ENCODE measurements around the gene RAB11FIP4.

RAB11FIP4 gene

DNA sequence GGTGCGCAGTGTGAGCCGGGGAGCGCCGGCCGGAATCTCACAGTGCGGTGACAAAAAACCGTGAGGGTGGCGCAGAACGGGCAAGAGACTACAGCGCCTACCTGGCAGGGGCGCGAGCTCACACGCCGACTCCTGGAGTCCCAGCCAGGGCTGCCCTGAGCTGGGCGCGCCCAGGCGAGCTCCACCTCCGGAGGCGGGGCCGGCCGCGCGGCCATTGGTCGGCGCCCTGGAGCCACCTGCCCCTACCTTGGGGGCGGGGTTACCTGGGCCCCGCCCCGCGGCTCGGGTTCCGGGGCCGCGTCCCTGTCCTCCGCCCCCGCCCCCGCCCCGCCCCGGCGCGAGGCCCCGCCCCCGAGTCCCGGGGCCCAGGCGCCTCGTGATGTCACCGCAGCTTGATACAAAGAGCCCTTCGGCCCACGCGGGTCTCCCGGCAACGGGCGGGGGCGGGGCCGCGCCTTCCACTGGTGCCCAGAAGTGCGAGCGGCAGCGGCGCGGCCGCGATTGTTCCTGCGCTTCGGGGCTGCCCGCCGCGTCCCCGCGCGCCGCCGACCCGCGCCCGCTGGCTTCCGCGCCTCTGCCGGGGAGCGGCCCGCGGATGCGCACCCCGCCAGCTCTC, 96.3 kb downstream of the RAB11FIP4 start (continued):
- TF ChIP-seq, protein P1, sequence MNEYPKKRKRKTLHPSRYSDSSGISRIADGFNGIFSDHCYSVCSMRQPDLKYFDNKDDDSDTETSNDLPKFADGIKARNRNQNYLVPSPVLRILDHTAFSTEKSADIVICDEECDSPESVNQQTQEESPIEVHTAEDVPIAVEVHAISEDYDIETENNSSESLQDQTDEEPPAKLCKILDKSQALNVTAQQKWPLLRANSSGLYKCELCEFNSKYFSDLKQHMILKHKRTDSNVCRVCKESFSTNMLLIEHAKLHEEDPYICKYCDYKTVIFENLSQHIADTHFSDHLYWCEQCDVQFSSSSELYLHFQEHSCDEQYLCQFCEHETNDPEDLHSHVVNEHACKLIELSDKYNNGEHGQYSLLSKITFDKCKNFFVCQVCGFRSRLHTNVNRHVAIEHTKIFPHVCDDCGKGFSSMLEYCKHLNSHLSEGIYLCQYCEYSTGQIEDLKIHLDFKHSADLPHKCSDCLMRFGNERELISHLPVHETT (tag by site-specific recombination; IDR thresholded peaks at IDR 0.05): no peak
- TF ChIP-seq, protein P2, sequence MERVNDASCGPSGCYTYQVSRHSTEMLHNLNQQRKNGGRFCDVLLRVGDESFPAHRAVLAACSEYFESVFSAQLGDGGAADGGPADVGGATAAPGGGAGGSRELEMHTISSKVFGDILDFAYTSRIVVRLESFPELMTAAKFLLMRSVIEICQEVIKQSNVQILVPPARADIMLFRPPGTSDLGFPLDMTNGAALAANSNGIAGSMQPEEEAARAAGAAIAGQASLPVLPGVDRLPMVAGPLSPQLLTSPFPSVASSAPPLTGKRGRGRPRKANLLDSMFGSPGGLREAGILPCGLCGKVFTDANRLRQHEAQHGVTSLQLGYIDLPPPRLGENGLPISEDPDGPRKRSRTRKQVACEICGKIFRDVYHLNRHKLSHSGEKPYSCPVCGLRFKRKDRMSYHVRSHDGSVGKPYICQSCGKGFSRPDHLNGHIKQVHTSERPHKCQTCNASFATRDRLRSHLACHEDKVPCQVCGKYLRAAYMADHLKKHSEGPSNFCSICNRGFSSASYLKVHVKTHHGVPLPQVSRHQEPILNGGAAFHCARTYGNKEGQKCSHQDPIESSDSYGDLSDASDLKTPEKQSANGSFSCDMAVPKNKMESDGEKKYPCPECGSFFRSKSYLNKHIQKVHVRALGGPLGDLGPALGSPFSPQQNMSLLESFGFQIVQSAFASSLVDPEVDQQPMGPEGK (tag by site-specific recombination; IDR thresholded peaks at IDR 0.05): peak; percentile 4
- TF ChIP-seq WT1 (tag by site-specific recombination; IDR thresholded peaks at IDR 0.05): no peak
- peak; percentile 28 for TF ChIP-seq ZNF335 (tag by site-specific recombination; conservative IDR thresholded peaks at IDR 0.05)
- TF ChIP-seq, protein P3, sequence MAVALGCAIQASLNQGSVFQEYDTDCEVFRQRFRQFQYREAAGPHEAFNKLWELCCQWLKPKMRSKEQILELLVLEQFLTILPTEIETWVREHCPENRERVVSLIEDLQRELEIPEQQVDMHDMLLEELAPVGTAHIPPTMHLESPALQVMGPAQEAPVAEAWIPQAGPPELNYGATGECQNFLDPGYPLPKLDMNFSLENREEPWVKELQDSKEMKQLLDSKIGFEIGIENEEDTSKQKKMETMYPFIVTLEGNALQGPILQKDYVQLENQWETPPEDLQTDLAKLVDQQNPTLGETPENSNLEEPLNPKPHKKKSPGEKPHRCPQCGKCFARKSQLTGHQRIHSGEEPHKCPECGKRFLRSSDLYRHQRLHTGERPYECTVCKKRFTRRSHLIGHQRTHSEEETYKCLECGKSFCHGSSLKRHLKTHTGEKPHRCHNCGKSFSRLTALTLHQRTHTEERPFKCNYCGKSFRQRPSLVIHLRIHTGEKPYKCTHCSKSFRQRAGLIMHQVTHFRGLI (tag by site-specific recombination; IDR thresholded peaks at IDR 0.05): no peak
- TF ChIP-seq, protein P4, sequence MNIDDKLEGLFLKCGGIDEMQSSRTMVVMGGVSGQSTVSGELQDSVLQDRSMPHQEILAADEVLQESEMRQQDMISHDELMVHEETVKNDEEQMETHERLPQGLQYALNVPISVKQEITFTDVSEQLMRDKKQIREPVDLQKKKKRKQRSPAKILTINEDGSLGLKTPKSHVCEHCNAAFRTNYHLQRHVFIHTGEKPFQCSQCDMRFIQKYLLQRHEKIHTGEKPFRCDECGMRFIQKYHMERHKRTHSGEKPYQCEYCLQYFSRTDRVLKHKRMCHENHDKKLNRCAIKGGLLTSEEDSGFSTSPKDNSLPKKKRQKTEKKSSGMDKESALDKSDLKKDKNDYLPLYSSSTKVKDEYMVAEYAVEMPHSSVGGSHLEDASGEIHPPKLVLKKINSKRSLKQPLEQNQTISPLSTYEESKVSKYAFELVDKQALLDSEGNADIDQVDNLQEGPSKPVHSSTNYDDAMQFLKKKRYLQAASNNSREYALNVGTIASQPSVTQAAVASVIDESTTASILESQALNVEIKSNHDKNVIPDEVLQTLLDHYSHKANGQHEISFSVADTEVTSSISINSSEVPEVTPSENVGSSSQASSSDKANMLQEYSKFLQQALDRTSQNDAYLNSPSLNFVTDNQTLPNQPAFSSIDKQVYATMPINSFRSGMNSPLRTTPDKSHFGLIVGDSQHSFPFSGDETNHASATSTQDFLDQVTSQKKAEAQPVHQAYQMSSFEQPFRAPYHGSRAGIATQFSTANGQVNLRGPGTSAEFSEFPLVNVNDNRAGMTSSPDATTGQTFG (tag by site-specific recombination; IDR thresholded peaks at IDR 0.05; ENCODE audit: borderline replicate concordance): no peak
- TF ChIP-seq, protein P5, sequence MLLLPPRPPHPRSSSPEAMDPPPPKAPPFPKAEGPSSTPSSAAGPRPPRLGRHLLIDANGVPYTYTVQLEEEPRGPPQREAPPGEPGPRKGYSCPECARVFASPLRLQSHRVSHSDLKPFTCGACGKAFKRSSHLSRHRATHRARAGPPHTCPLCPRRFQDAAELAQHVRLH (tag by site-specific recombination; IDR thresholded peaks at IDR 0.05): 0 out of 2 replicates have a peak, but pooled peaks have one; percentile 25
- TF ChIP-seq ZNF670 (tag by site-specific recombination; IDR thresholded peaks at IDR 0.05; ENCODE audit: low read depth): no peak
- no peak for TF ChIP-seq ZNF544 (tag by site-specific recombination; IDR thresholded peaks at IDR 0.05)
- no peak for TF ChIP-seq HOXA7 (CRISPR knock-in tag; IDR thresholded peaks at IDR 0.05; ENCODE audit: borderline replicate concordance)
- TF ChIP-seq, protein P6, sequence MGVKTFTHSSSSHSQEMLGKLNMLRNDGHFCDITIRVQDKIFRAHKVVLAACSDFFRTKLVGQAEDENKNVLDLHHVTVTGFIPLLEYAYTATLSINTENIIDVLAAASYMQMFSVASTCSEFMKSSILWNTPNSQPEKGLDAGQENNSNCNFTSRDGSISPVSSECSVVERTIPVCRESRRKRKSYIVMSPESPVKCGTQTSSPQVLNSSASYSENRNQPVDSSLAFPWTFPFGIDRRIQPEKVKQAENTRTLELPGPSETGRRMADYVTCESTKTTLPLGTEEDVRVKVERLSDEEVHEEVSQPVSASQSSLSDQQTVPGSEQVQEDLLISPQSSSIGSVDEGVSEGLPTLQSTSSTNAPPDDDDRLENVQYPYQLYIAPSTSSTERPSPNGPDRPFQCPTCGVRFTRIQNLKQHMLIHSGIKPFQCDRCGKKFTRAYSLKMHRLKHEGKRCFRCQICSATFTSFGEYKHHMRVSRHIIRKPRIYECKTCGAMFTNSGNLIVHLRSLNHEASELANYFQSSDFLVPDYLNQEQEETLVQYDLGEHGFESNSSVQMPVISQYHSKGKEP (tag by site-specific recombination; IDR thresholded peaks at IDR 0.05): no peak
- no peak for TF ChIP-seq ZNF10 (tag by site-specific recombination; IDR thresholded peaks at IDR 0.05)
- peak; percentile 73 for TF ChIP-seq ZBTB8A (tag by site-specific recombination; IDR thresholded peaks at IDR 0.05)
- no peak for TF ChIP-seq SCRT1 (tag by site-specific recombination; IDR thresholded peaks at IDR 0.05; ENCODE audit: borderline replicate concordance)
- no peak for TF ChIP-seq ZNF514 (tag by site-specific recombination; IDR thresholded peaks at IDR 0.05)
- TF ChIP-seq, protein P7, sequence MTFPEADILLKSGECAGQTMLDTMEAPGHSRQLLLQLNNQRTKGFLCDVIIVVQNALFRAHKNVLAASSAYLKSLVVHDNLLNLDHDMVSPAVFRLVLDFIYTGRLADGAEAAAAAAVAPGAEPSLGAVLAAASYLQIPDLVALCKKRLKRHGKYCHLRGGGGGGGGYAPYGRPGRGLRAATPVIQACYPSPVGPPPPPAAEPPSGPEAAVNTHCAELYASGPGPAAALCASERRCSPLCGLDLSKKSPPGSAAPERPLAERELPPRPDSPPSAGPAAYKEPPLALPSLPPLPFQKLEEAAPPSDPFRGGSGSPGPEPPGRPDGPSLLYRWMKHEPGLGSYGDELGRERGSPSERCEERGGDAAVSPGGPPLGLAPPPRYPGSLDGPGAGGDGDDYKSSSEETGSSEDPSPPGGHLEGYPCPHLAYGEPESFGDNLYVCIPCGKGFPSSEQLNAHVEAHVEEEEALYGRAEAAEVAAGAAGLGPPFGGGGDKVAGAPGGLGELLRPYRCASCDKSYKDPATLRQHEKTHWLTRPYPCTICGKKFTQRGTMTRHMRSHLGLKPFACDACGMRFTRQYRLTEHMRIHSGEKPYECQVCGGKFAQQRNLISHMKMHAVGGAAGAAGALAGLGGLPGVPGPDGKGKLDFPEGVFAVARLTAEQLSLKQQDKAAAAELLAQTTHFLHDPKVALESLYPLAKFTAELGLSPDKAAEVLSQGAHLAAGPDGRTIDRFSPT (tag by site-specific recombination; IDR thresholded peaks at IDR 0.05): peak; percentile 76
- TF ChIP-seq RBAK (tag by site-specific recombination; IDR thresholded peaks at IDR 0.05): no peak
- TF ChIP-seq HOXD13 (CRISPR knock-in tag; IDR thresholded peaks at IDR 0.05; ENCODE audit: borderline replicate concordance): no peak
- TF ChIP-seq, protein P8, sequence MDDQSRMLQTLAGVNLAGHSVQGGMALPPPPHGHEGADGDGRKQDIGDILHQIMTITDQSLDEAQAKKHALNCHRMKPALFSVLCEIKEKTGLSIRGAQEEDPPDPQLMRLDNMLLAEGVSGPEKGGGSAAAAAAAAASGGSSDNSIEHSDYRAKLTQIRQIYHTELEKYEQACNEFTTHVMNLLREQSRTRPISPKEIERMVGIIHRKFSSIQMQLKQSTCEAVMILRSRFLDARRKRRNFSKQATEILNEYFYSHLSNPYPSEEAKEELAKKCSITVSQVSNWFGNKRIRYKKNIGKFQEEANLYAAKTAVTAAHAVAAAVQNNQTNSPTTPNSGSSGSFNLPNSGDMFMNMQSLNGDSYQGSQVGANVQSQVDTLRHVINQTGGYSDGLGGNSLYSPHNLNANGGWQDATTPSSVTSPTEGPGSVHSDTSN (CRISPR knock-in tag; IDR thresholded peaks at IDR 0.05): no peak
- no peak for TF ChIP-seq ZNF121 (tag by site-specific recombination; IDR thresholded peaks at IDR 0.05)
- no peak for TF ChIP-seq ZNF132 (tag by site-specific recombination; IDR thresholded peaks at IDR 0.05; ENCODE audit: borderline replicate concordance)
- TF ChIP-seq, protein P9, sequence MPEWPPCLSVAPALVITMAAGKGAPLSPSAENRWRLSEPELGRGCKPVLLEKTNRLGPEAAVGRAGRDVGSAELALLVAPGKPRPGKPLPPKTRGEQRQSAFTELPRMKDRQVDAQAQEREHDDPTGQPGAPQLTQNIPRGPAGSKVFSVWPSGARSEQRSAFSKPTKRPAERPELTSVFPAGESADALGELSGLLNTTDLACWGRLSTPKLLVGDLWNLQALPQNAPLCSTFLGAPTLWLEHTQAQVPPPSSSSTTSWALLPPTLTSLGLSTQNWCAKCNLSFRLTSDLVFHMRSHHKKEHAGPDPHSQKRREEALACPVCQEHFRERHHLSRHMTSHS (tag by site-specific recombination; IDR thresholded peaks at IDR 0.05): no peak
- TF ChIP-seq ZNF629 (tag by site-specific recombination; IDR thresholded peaks at IDR 0.05): 0 out of 2 replicates have a peak, but pooled peaks have one; percentile 21
- TF ChIP-seq SP2 (tag by site-specific recombination; IDR thresholded peaks at IDR 0.05): peak; percentile 74
- TF ChIP-seq ZNF585B (tag by site-specific recombination; IDR thresholded peaks at IDR 0.05): no peak
- TF ChIP-seq GLIS1 (tag by site-specific recombination; IDR thresholded peaks at IDR 0.05): peak; percentile 84

Measured in HEK293 (cell line).